SK-N-SH (cell line): ENCODE results near the gene AFF1. TPM values are rescaled to one million over a fixed set of nuclear protein-coding genes. Genes with fewer than 3 reads are reported as not detected.

ENCODE experiments used
- CTCF ChIA-PET: fragments of 300-600, 350-600 bp; formaldehyde crosslinking; extraction: SDS; loops from one replicate; lab custom pipeline; 2021; lab: Yijun Ruan, JAX
- POLR2A ChIA-PET: fragments of 350-600 bp; sonication (Branson Sonifier 250); formaldehyde crosslinking; extraction: SDS; loops from one replicate; lab custom pipeline; 2020; ENCODE audit warnings: antibody characterized with exemption, inconsistent platforms; lab: Yijun Ruan, JAX
- DNase-seq: peaks from one replicate; pipeline ENCODE4 v3.0.0; 2012
- H2AFZ ChIP-seq: fragments of 200-600 bp; sonication (generic); 2 replicates; pipeline ENCODE4 v1.8.1; 2016; ENCODE audit warnings: antibody characterized with exemption, mild to moderate bottlenecking, low read depth
- H3F3A ChIP-seq: fragments of 200-600 bp; sonication (generic); replicated peaks from 2 replicates; pipeline ENCODE3; 2016; ENCODE audit warnings: antibody characterized with exemption, mild to moderate bottlenecking; ENCODE audit not compliant: insufficient read depth
- H3K27ac ChIP-seq, 2 experiments: fragments of 200-500 bp in 1 of 2; fragments of 200-600 bp in 1 of 2; sonication (Bioruptor generic) in 1 of 2; sonication (generic), shearing (Covaris generic) in 1 of 2; 2 replicates each; pipeline versions ENCODE4 v1.5.1 to v1.6.1; 2014 to 2016; ENCODE audit warnings: low read depth in 2 of 2, inconsistent platforms in 1 of 2, low read length in 1 of 2, mild to moderate bottlenecking in 1 of 2, mixed read lengths in 1 of 2
- H3K27me3 ChIP-seq: fragments of 200-600 bp; sonication (generic), shearing (Covaris generic); 2 replicates; pipeline ENCODE4 v1.6.1; 2016; ENCODE audit warnings: mixed run types; ENCODE audit not compliant: insufficient read depth
- H3K36me3 ChIP-seq, 2 experiments: fragments of 200-500 bp in 1 of 2; fragments of 200-600 bp in 1 of 2; sonication (Bioruptor generic) in 1 of 2; sonication (generic) in 1 of 2; replicated peaks in 1 of 2; 2 replicates each; pipeline versions ENCODE3 to v1.5.1; 2014 to 2016; ENCODE audit warnings: low read length in 1 of 2, mild to moderate bottlenecking in 1 of 2; ENCODE audit not compliant: insufficient read depth in 2 of 2, control insufficient read depth in 1 of 2
- H3K4me1 ChIP-seq, 2 experiments: fragments of 200-500 bp in 1 of 2; fragments of 200-600 bp in 1 of 2; sonication (Bioruptor generic) in 1 of 2; sonication (generic), shearing (Covaris generic) in 1 of 2; 2 replicates each; pipeline versions ENCODE4 v1.5.1 to v1.6.1; 2014 to 2016; ENCODE audit warnings: low read depth in 1 of 2, low read length in 1 of 2, mixed run types in 1 of 2; ENCODE audit not compliant: insufficient read depth in 2 of 2, control insufficient read depth in 1 of 2
- H3K4me2 ChIP-seq: fragments of 200-600 bp; sonication (generic), shearing (Covaris generic); 2 replicates; pipeline ENCODE4 v1.6.1; 2017; ENCODE audit warnings: mixed run types
- H3K4me3 ChIP-seq, 2 experiments: fragments of 200-500 bp in 1 of 2; fragments of 200-600 bp in 1 of 2; sonication (Bioruptor generic) in 1 of 2; sonication (generic), shearing (Covaris generic) in 1 of 2; 2 replicates each; pipeline versions ENCODE4 v1.5.1 to v1.8.1; 2014 to 2016; ENCODE audit warnings: low read depth in 2 of 2, inconsistent platforms in 1 of 2, low read length in 1 of 2, mild to moderate bottlenecking in 1 of 2, mixed read lengths in 1 of 2, moderate library complexity in 1 of 2
- H3K79me2 ChIP-seq: fragments of 200-600 bp; sonication (generic); 2 replicates; pipeline ENCODE4 v1.8.1; 2017; ENCODE audit warnings: mild to moderate bottlenecking; ENCODE audit not compliant: insufficient read depth
- H3K9ac ChIP-seq: fragments of 200-600 bp; sonication (generic); 2 replicates; pipeline ENCODE4 v1.6.1; 2017; ENCODE audit warnings: mixed run types
- H3K9me2 ChIP-seq: fragments of 200-600 bp; sonication (generic); 2 replicates; pipeline ENCODE4 v1.6.1; 2017; ENCODE audit warnings: mixed run types
- H3K9me3 ChIP-seq: fragments of 200-600 bp; sonication (generic); 2 replicates; pipeline ENCODE4 v1.6.1; 2017; ENCODE audit warnings: mixed run types, mild to moderate bottlenecking, moderate library complexity
- H4K20me1 ChIP-seq: fragments of 200-600 bp; sonication (generic); 2 replicates; pipeline ENCODE4 v1.6.1; 2017; ENCODE audit warnings: mild to moderate bottlenecking, mixed run types; ENCODE audit not compliant: insufficient read depth
- CHD2 ChIP-seq: fragments of 150-350 bp; IDR thresholded peaks from 2 replicates; pipeline ENCODE4 v1.6.1; 2018; ENCODE audit warnings: low read length; ENCODE audit not compliant: partially characterized antibody
- FOSL2 ChIP-seq: IDR thresholded peaks from 2 replicates; pipeline ENCODE4 v1.4.0; 2012; ENCODE audit warnings: low read depth, mild to moderate bottlenecking, moderate library complexity, borderline replicate concordance
- JUND ChIP-seq: IDR thresholded peaks from 2 replicates; pipeline ENCODE4 v1.4.0; 2012
- MEF2A ChIP-seq: IDR thresholded peaks from 2 replicates; pipeline ENCODE4 v1.4.0; 2012; ENCODE audit warnings: low read depth, borderline replicate concordance
- REST ChIP-seq: IDR thresholded peaks from 2 replicates; pipeline ENCODE4 v1.6.1; 2012; ENCODE audit warnings: mild to moderate bottlenecking, low read depth, low read length, moderate library complexity
- SMC3 ChIP-seq: IDR thresholded peaks from 2 replicates; pipeline ENCODE4 v1.6.1; 2012; ENCODE audit warnings: low read depth, low read length, improper control_type of control experiment
- TCF12 ChIP-seq: IDR thresholded peaks from 2 replicates; pipeline ENCODE4 v1.4.0; 2012
- ZBTB33 ChIP-seq: IDR thresholded peaks from 2 replicates; pipeline ENCODE4 v1.4.0; 2012; ENCODE audit warnings: low read depth, borderline replicate concordance
- WGBS: methylation state at CpG from one replicate; pipeline ENCODE4 v1.1.6; 2017; ENCODE audit warnings: low lambda C conversion rate; 5-methylcytosine and 5-hydroxymethylcytosine counted together
- polyA plus RNA-seq, 3 experiments: library from polyadenylated mRNA; depleted of rRNA; stranded (reverse); fragments of >200 nt; gene quantifications; 2 replicates each; pipeline ENCODE4 v1.2.3, GENCODE V29; 2012
- TF ChIP-seq, protein P1 (sequence below): IDR thresholded peaks from 2 replicates; pipeline ENCODE4; 2012
- TF ChIP-seq, protein P2 (sequence below): fragments of 200-600 bp; sonication (generic); IDR thresholded peaks from 2 replicates; pipeline ENCODE4 v1.6.1; 2017; ENCODE audit warnings: antibody characterized with exemption, mild to moderate bottlenecking, moderate library complexity
- TF ChIP-seq, protein P3 (sequence below): IDR thresholded peaks from 2 replicates; pipeline ENCODE4 v1.4.0; 2012; ENCODE audit warnings: low read depth, borderline replicate concordance

The AFF1 gene
- polyA plus RNA-seq, 1 of the 3 experiments (the other 2 are of a cell fraction) = 2.7 TPM

GRCh38 chr4:87011340-87012034, 76.7 kb downstream of the AFF1 start:
- peaks cover 19% of the 10 kb centered on the region for H3F3A ChIP-seq
- H2AFZ ChIP-seq = no peak overlapping the region
- ChIA-PET POLR2A (no interaction called here), CTCF (interaction anchor here (0.6 to 0.8 kb wide), 2 partner anchors 57 to 974 kb away, joined by 3 read pairs; no protein-coding TSS in a partner anchor)
- H3K27me3 ChIP-seq = no peaks in the 10 kb centered on the region
- H3K4me2 ChIP-seq = peak overlapping the region; percentile 6; the same call in 1 of the 2 replicates
- H3K9me2 ChIP-seq = no peaks in the 10 kb centered on the region
- H3K4me1 ChIP-seq = peaks cover 10 to 19% of the 10 kb centered on the region in 2 experiments; a peak in 3 of 4 replicates
- 46% methylated on average over 5 of the region's 5 CpGs for WGBS
- no peaks in the 10 kb centered on the region for H4K20me1 ChIP-seq
- peaks cover 78% of the 10 kb centered on the region for H3K79me2 ChIP-seq
- H3K4me3 ChIP-seq = no peak overlapping the region
- peak overlapping the region; percentile 18 to 75; a peak in 3 of 4 replicates for H3K27ac ChIP-seq
- H3K9ac ChIP-seq = no peak overlapping the region
- no peak for DNase-seq
- H3K36me3 ChIP-seq = no peaks in the 10 kb centered on the region
- H3K9me3 ChIP-seq = no peaks in the 10 kb centered on the region
- TF ChIP-seq JUND = peak; percentile 79
- TF ChIP-seq, protein P1, sequence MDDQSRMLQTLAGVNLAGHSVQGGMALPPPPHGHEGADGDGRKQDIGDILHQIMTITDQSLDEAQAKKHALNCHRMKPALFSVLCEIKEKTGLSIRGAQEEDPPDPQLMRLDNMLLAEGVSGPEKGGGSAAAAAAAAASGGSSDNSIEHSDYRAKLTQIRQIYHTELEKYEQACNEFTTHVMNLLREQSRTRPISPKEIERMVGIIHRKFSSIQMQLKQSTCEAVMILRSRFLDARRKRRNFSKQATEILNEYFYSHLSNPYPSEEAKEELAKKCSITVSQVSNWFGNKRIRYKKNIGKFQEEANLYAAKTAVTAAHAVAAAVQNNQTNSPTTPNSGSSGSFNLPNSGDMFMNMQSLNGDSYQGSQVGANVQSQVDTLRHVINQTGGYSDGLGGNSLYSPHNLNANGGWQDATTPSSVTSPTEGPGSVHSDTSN = peak; percentile 82
- TF ChIP-seq REST = no peak
- peak; percentile 90 for TF ChIP-seq FOSL2
- TF ChIP-seq, protein P2, sequence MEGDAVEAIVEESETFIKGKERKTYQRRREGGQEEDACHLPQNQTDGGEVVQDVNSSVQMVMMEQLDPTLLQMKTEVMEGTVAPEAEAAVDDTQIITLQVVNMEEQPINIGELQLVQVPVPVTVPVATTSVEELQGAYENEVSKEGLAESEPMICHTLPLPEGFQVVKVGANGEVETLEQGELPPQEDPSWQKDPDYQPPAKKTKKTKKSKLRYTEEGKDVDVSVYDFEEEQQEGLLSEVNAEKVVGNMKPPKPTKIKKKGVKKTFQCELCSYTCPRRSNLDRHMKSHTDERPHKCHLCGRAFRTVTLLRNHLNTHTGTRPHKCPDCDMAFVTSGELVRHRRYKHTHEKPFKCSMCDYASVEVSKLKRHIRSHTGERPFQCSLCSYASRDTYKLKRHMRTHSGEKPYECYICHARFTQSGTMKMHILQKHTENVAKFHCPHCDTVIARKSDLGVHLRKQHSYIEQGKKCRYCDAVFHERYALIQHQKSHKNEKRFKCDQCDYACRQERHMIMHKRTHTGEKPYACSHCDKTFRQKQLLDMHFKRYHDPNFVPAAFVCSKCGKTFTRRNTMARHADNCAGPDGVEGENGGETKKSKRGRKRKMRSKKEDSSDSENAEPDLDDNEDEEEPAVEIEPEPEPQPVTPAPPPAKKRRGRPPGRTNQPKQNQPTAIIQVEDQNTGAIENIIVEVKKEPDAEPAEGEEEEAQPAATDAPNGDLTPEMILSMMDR = no peak
- peak; percentile 31 for TF ChIP-seq CHD2
- peak; percentile 92; the same call in 1 of the 2 replicates for TF ChIP-seq ZBTB33
- peak; percentile 18; the same call in 1 of the 2 replicates for TF ChIP-seq TCF12
- TF ChIP-seq, protein P3, sequence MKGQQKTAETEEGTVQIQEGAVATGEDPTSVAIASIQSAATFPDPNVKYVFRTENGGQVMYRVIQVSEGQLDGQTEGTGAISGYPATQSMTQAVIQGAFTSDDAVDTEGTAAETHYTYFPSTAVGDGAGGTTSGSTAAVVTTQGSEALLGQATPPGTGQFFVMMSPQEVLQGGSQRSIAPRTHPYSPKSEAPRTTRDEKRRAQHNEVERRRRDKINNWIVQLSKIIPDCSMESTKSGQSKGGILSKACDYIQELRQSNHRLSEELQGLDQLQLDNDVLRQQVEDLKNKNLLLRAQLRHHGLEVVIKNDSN = peak; percentile 56; the same call in 1 of the 2 replicates
- no peak for TF ChIP-seq SMC3
- TF ChIP-seq MEF2A = no peak
